Left lobe of liver (tissue), 2 donors: ENCODE measurements around the gene PELI1. TPM values are rescaled to one million over a fixed set of nuclear protein-coding genes. Genes with fewer than 3 reads are reported as not detected.
A peak's percentile ranks its signal among the peaks of the same experiment; 100 is the strongest.
"Not testable (repeated sequence)": the region's sequence is repeated elsewhere in the genome, so short reads cannot be mapped to it uniquely, and the experiment has no call there.

Source experiments
- ATAC-seq: fragments of 200-7000 bp; cut with Tn5 transposase; one replicate; pipeline ENCODE4 v1.9.1; 2020; ENCODE audit warnings: mild to moderate bottlenecking, moderate library complexity
- DNase-seq: peaks from one replicate; pipeline ENCODE4 v3.0.0-alpha.2; 2020; ENCODE audit warnings: low spot score
- total RNA-seq: library from RNA; stranded (reverse); gene quantifications from one replicate; pipeline ENCODE4 v1.2.1, GENCODE V29; 2021
- donor health status: DM: no; HTN: no; CAD: no; lungs with moderate emphysema.
- donor health status: DM: no; HTN: yes; CAD: no.

The PELI1 gene
- total RNA-seq, 1 donor from 2014 or later = 6.3 TPM

GRCh38 chr2:64124571-64124970, 19.6 kb downstream of the PELI1 start:
- no peak for ATAC-seq
- DNase-seq = no peak

- ATAC-seq (no peak), DNase-seq (no peak)
These were observed 20.1 kb downstream of the PELI1 start for GRCh38 chr2:64124168-64124567.

- ATAC-seq = no peak
- DNase-seq = no peak
These were observed 20.5 kb downstream of the PELI1 start for GRCh38 chr2:64123740-64124139.

GRCh38 chr2:64122358-64122757, 21.9 kb downstream of the PELI1 start:
- ATAC-seq = no peak
- DNase-seq = no peak

- DNase-seq = no peak
- no peak for ATAC-seq
These were observed 23.3 kb downstream of the PELI1 start for GRCh38 chr2:64120928-64121327.

- DNase-seq (no peak), ATAC-seq (no peak)
These were observed 24.2 kb downstream of the PELI1 start for GRCh38 chr2:64120008-64120407.

GRCh38 chr2:64119369-64119768, 24.9 kb downstream of the PELI1 start:
- DNase-seq = no peak
- no peak for ATAC-seq

GRCh38 chr2:64115808-64116598, 28.2 kb downstream of the PELI1 start:
- DNase-seq (no peak), ATAC-seq (peak; percentile 62)

GRCh38 chr2:64114912-64115277, 29.3 kb downstream of the PELI1 start:
- DNase-seq (no peak), ATAC-seq (no peak)

- ATAC-seq (peak; percentile 19), DNase-seq (no peak)
These were observed 29.9 kb downstream of the PELI1 start for GRCh38 chr2:64114063-64114911.

- ATAC-seq (no peak), DNase-seq (no peak)
These were observed 32.2 kb downstream of the PELI1 start for GRCh38 chr2:64112016-64112415.

GRCh38 chr2:64111426-64111825, 32.8 kb downstream of the PELI1 start:
- DNase-seq (no peak), ATAC-seq (no peak)

- ATAC-seq = peak; percentile 89
- DNase-seq = no peak
These were observed 35.5 kb downstream of the PELI1 start for GRCh38 chr2:64108666-64109241.

- DNase-seq = no peak
- ATAC-seq = no peak
These were observed 37.7 kb downstream of the PELI1 start for GRCh38 chr2:64106481-64106880.

- peak; percentile 68 for ATAC-seq
- no peak for DNase-seq
These were observed 38.4 kb downstream of the PELI1 start for GRCh38 chr2:64105670-64106461.

- ATAC-seq (no peak), DNase-seq (no peak)
These were observed 39.3 kb downstream of the PELI1 start for GRCh38 chr2:64104933-64105332.

- not testable (repeated sequence) for ATAC-seq, DNase-seq
These were observed 41.5 kb downstream of the PELI1 start for GRCh38 chr2:64102736-64103135.

GRCh38 chr2:64101141-64101591, 43.1 kb downstream of the PELI1 start:
- DNase-seq (no peak), ATAC-seq (no peak)

- ATAC-seq = not testable (repeated sequence)
These were observed 43.6 kb downstream of the PELI1 start for GRCh38 chr2:64100584-64100983.

GRCh38 chr2:64094663-64095382, 49.4 kb downstream of the PELI1 start:
- ATAC-seq (no peak), DNase-seq (no peak)

More at GRCh38 chr2:64100584-64100983, 43.6 kb downstream of the PELI1 start:
- not testable (repeated sequence) for DNase-seq
